HG03520 (cell line): ENCODE results near the gene BEAN1.
A peak's percentile ranks its signal among the peaks of the same experiment; 100 is the strongest.

ENCODE experiments used
- ATAC-seq: cut with Tn5 transposase; IDR thresholded peaks from one replicate; pipeline ENCODE4 v1.9.1; 2021; ENCODE audit warnings: mild to moderate bottlenecking, moderate library complexity; ENCODE audit not compliant: unreplicated experiment

BEAN1 gene

GRCh38 chr16:66469291-66469946 lies 42.3 kb downstream of the BEAN1 start:
- ATAC-seq = no peak

DNA sequence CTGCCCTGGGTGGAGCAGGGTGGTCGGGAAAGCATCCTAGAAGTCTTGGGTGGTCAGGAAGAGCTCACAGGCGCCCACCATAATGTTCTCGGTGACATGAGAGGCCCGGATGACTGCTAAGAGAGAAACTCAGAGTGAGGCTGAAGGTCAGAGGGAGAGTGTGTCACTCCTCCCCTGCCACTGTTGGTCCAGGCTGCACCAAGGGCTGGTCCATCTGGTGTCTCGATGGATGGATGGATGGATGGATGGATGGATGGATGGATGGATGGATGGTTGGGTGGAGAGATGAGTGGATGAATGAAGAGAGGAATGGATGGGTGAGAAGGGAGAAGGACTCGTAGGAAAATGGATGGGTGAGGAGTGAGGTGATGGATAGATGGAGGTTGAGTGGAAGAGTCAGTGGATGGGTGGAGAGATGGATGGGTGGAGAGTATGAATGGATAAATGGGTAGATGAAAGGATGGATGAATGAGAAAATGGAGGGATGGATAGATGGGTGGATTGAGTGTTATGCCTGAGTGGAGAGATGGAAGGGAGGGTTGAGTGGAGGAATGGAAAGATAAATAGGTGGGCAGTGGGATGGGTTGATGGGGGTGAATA lies 43.0 kb downstream of the BEAN1 start:
- no peak for ATAC-seq

DNA sequence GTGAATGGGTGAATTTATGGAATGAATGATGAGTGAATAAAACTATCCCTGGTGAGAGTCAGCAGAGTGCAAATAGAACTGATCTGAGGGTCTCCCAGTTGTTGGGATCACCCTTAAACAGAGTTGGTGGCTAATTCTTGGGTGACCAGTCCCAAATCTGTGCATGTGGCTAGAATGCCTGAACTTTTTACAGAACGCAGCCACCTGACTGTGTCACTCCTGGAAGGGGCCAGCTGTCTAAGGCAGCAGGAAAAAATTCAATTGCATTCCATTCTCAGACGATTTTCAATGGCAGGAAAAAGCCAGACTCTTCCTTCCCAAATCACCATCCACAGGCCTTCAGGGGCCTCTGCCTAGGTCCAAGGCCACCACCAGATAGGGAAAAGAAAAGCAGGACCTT lies 43.5 kb downstream of the BEAN1 start:
- ATAC-seq = no peak

DNA sequence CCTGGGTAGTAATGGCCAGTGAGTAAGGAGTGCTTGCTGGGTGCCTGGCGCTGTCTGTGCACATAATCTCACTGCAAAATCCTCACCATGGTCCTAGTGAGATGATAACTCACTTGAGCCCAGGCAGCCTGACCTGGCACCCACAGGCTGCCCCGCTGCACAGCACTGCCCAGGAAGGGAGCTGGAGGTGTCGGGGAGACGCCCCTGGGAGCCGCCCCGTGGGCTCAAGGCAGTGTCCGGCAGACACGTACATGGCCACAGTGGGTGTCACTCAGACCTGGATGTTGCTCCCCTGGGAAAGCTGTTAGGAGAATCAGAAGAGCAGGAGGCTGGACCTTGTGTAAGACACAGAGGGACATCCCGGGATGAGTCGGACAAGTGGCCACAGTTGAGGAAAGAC lies 44.2 kb downstream of the BEAN1 start:
- no peak for ATAC-seq

- ATAC-seq = no peak
Measured at GRCh38 chr16:66471716-66472393, 44.8 kb downstream of the BEAN1 start.

DNA sequence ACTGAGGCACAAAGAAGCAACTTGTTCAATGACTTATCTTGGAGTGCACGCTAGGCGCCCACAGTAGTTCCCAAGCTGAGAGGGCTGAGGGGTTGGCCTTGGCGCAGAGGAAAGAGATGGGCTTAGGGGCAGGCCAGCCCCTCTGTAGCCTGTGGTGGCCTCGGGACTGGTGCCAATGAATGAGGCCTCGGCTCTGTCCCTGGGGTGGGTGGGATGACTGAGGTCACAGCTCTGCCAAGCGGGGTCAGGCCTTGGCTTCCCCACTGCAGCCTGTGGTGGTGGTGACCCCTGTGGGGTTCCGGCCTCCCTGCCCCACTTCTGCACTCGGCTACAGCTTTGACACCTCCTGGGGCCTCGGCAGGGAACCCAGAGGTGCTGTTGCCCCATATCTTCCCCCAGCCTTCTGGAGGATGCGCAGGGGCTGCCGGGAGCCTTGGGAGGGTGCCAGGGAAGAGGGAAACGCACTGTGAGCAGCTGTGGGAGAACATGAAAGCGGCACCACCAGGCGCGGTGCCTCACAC lies 46.0 kb downstream of the BEAN1 start:
- ATAC-seq = no peak

DNA sequence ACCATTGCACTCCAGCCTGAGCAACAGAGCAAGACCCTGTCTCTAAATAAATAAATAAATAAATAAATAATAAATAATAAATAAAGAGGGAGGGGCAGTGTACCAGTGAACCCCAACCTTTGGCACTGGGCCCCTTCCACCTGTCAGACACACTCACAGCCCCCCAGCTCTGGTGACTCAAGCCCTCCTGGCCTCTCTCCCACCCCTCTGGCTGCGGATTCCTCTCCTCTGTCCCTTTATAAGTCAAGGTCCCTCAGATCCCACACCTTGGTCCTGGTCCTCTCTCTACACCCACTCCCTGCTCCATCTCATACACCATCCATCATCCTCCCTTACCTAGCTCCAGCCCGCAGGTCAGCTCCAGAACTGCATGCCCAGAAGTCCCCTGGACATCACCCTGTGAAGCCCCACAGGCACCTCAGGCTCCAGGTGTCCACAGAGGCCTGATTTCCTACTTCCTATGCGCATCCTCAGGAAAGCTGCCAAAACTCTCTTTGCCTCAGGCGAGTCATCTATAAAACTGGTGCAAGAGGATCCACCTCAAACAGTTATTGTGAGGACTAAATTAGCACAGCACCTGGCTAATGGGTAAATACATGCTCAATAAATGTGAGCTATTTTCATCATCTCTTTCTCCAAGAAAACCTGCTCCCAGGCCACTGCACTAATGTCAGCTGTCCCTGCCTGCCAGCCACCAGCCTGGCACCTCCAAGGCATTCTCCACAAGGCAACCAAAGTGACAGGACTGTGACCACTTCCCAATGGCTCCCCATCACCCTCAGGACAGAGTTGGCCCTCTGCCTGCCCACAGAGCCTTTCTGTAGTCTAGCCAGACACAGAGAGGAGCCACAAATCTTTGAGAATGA lies 46.8 kb downstream of the BEAN1 start:
- ATAC-seq = no peak

- peak; percentile 85 for ATAC-seq
Measured at GRCh38 chr16:66474750-66475199, 47.7 kb downstream of the BEAN1 start.

GRCh38 chr16:66475232-66475631 lies 48.1 kb downstream of the BEAN1 start:
- ATAC-seq = no peak

DNA sequence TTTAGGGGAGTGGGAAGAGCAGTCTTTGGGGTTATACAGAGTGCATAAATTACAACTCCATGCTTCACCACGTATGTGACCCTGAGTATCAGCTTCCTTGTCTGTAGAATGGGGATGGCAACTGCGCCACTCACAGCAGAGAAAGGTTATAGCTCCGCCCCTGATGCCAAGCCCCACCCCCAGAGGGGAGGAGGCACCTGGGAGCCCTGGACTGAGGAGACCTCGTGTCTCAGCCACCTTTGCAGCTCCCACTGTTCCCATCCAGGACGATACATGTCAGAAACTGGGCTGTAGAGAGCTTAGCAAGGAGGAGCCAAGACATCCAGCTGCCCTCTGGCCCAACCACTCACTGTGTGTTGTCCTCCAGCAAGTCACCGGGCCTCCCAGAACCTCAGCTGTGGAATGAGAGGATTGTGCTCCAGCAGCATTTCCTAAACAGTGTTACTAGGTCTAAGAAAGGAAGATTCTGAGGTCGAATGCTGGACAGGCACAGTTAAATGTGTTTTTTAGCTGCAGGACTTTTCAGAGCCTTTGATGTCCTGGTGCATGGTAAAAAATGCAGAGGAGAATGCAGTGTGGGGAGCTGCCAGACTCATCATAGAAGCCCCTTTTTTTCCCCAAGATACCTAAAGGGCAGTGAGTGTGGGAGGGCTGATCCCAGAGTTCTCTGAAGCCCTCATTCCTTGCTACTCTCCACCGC lies 49.4 kb downstream of the BEAN1 start:
- no peak for ATAC-seq

DNA sequence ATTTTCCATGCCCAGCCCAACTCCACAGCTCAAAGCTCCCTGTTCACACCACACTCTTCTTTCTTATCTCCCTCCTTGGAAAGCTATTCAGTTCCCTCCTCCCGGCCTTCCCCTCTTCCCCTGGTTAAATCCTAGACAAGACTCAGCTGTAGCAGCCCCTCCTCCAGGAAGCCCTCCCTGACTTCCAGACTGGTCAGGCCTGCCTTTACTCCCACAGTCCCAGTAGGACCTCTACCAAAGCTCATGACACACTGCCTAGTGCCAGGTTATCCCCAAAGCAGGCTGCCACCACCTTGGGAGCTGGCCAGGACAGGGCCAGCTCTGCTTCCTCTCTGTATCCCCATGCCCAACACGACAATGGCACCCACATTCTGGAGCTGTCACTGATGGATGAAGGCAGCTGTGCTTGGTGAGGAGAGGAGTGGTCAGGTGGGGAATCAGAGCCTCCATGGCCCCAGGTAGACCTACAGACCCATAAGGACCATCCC lies 50.0 kb downstream of the BEAN1 start:
- no peak for ATAC-seq

DNA sequence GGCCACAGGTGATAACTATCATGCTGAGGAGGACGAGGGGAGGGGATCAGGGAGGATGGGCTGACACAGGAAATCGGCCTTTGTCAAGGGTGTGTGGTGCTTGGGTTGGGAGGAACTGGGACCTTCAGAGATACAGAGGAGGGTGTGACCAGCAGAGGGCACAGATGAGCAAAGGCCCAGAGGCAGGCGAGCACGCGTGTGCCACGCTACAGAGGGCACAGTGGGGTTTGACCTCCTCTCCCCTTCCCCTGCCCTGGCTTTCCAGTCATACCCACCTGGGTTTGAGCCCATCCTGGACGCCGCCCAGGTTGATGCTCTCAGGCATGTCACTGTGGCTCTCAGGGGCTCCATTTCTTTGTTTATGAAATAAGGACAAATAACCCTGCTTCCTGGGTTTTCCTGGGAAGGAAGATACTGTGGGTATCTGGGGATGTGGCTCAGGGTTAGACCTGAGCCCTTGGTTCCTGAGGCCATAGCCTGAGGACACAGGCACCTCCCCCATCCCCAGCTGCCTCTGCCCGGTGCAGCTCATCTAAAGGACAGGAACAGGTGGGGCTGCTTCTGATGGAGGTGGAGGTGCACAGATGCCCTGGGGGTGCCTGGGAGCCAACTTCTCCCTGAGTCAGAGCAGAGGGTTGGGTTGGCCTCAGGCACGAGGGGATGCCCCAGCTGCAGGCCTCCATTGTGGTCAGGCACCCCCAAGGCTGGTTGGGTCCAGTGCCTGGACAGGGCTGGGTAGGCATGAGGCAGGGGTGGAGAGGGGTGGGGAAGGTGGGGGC lies 51.8 kb downstream of the BEAN1 start:
- peak; percentile 52 for ATAC-seq

GRCh38 chr16:66479661-66480264 lies 52.7 kb downstream of the BEAN1 start:
- ATAC-seq = no peak

DNA sequence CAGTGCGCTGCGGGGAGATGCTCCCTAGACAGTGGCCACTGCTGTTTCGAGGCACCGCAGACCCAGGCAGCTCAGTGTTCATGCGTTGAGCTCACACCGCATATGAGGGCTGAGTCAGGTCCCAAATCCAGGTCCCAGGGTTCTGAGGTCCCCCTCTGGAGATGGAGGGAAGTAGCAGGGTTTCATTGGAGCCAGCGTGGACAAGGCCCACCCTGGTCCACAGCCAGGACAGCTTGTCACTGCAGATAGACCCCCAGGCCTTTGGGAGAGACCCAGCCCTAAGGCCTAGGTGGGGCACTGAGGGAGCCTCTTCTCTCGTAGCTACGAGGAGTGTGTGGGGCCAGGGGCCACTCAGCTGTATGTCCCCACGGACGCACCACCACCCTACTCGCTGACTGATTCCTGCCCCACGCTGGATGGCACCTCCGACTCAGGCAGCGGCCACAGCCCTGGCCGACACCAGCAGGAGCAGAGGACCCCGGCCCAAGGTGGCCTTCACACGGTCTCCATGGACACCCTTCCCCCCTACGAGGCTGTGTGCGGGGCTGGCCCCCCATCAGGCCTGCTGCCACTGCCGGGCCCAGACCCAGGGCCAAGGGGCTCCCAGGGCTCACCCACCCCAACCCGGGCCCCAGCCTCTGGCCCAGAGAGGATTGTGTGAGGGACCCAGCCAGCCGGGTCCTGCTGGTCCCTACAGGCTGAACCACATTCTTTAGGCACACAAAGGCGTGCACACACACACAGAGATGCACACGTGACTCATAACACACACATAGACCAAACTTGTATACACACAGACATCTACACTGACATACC lies 53.4 kb downstream of the BEAN1 start:
- ATAC-seq = no peak

- no peak for ATAC-seq
Measured at GRCh38 chr16:66481081-66481942, 54.2 kb downstream of the BEAN1 start.

DNA sequence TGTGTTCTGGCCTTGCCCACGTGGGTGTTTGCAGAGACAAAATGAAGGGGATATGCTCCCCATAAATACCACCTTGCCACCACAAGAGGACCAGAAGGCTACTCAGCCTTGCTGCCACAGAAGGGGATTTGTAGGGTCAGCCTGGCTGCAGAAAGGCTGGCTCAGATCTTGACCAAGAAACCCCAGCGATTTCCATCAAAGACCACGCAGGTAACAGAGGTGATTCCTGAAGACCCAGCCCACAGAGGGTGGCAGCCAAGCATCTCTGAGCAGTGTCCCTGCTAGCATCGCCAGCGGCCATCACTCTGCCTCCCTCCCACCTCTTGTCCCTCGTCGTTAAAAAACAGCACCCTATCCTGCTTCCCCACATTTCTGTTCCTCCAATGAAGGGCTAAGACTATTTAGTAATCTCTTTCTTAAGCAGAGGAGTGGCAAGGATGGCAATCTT lies 54.9 kb downstream of the BEAN1 start:
- no peak for ATAC-seq
